Naive thymus-derived CD4-positive, alpha-beta T cell (primary cell): ENCODE measurements around the gene CWC27. TPM values are rescaled to one million over a fixed set of nuclear protein-coding genes. Genes with fewer than 3 reads are reported as not detected.

Experiments used
- ATAC-seq: fragments of 150-1000 bp; cut with Tn5 transposase; 2 replicates; pipeline ENCODE4 v1.10.0; 2021; ENCODE audit warnings: mild to moderate bottlenecking, moderate library complexity
- CTCF ChIA-PET: fragments of 350-600 bp; sonication (Branson Sonifier 250); formaldehyde crosslinking; loops from one replicate; lab custom pipeline; 2021; ENCODE audit warnings: antibody characterized with exemption; lab: Charles Lee
- POLR2A ChIA-PET: fragments of 350-600 bp; sonication (Branson Sonifier 250); formaldehyde crosslinking; loops from one replicate; lab custom pipeline; 2021; ENCODE audit warnings: antibody characterized with exemption, inconsistent platforms; lab: Charles Lee
- DNase-seq, 9 donors: peaks; one replicate each; pipeline versions ENCODE4 v3.0.0 to v3.0.0-alpha.2; 2020 to 2022; ENCODE audit warnings: mixed read lengths in 1 of 9
- H3K27ac ChIP-seq: one replicate; pipeline ENCODE4 v1.7.0; 2013; ENCODE audit warnings: mild to moderate bottlenecking, low read depth, low read length, moderate library complexity
- H3K27me3 ChIP-seq, 2 donors: one replicate each; pipeline ENCODE4 v1.7.0; 2013; ENCODE audit warnings: low read length in 2 of 2, mild to moderate bottlenecking in 2 of 2, moderate library complexity in 2 of 2; ENCODE audit not compliant: control insufficient read depth in 2 of 2, insufficient read depth in 2 of 2
- H3K36me3 ChIP-seq, 3 experiments: 1 replicate in 2 of 3; 2 replicates in 1 of 3; pipeline ENCODE4 v1.7.0; 2013; ENCODE audit warnings: low read length in 3 of 3, mild to moderate bottlenecking in 3 of 3, moderate library complexity in 1 of 3; ENCODE audit not compliant: insufficient read depth in 3 of 3, control insufficient read depth in 2 of 3
- H3K4me1 ChIP-seq, 2 donors: one replicate each; pipeline ENCODE4 v1.7.0; 2013; ENCODE audit warnings: low read length in 2 of 2, mild to moderate bottlenecking in 2 of 2, moderate library complexity in 1 of 2; ENCODE audit not compliant: control insufficient read depth in 2 of 2, insufficient read depth in 2 of 2
- H3K4me3 ChIP-seq: 2 replicates; pipeline ENCODE4 v1.7.0; 2013; ENCODE audit warnings: mild to moderate bottlenecking, low read length
- H3K9me3 ChIP-seq, 3 experiments: 1 replicate in 2 of 3; 2 replicates in 1 of 3; pipeline ENCODE4 v1.7.0; 2013; ENCODE audit warnings: low read length in 3 of 3; ENCODE audit not compliant: control insufficient read depth in 2 of 3
- H3K27ac Mint-ChIP-seq, 9 donors: one replicate each; pipeline ENCODE4 v1.8.0; 2020 to 2022; ENCODE audit warnings: mixed read lengths in 9 of 9, mild to moderate bottlenecking in 8 of 9, moderate library complexity in 5 of 9, inconsistent platforms in 2 of 9
- H3K27me3 Mint-ChIP-seq, 5 donors: one replicate each; pipeline ENCODE4 v1.8.0; 2021 to 2022; ENCODE audit warnings: mixed read lengths in 5 of 5, mild to moderate bottlenecking in 1 of 5
- H3K36me3 Mint-ChIP-seq, 5 donors: one replicate each; pipeline ENCODE4 v1.8.0; 2020 to 2022; ENCODE audit warnings: mixed read lengths in 5 of 5, mild to moderate bottlenecking in 3 of 5, inconsistent platforms in 1 of 5
- H3K4me1 Mint-ChIP-seq, 7 donors: one replicate each; pipeline ENCODE4 v1.8.0; 2020 to 2022; ENCODE audit warnings: mixed read lengths in 7 of 7, mild to moderate bottlenecking in 3 of 7, inconsistent platforms in 1 of 7
- H3K4me3 Mint-ChIP-seq, 10 donors: one replicate each; pipeline ENCODE4 v1.8.0; 2020 to 2022; ENCODE audit warnings: mild to moderate bottlenecking in 10 of 10, mixed read lengths in 10 of 10, moderate library complexity in 6 of 10, inconsistent platforms in 2 of 10
- H3K9me3 Mint-ChIP-seq, 11 donors: one replicate each; pipeline ENCODE4 v1.8.0; 2020 to 2022; ENCODE audit warnings: mixed read lengths in 11 of 11, mild to moderate bottlenecking in 4 of 11, inconsistent platforms in 1 of 11, moderate library complexity in 1 of 11
- intact Hi-C, 2 donors: fragments of 100-400 bp; cut with micrococcal nuclease; formaldehyde crosslinking; loops; one replicate each; pipeline ENCODE4 v1.15.1; 2023
- polyA plus RNA-seq, 2 donors: library from polyadenylated mRNA; unstranded; fragments of 300-500 nt; fragmentation: Illumina TruSeq; gene quantifications; one replicate each; pipeline ENCODE4 v1.2.3, GENCODE V29; 2021
- total RNA-seq, 6 experiments: library from RNA in 5 of 6; stranded (reverse) in 5 of 6; gene quantifications; 1 replicate in 5 of 6; 2 replicates in 1 of 6; pipeline ENCODE4 v1.2.3 and lab custom pipeline; 2021 to 2026

The CWC27 gene
- total and polyA plus RNA-seq, 7 experiments from 2014 or later, result 17.8 to 41.8 (median 21.1) TPM

DNA sequence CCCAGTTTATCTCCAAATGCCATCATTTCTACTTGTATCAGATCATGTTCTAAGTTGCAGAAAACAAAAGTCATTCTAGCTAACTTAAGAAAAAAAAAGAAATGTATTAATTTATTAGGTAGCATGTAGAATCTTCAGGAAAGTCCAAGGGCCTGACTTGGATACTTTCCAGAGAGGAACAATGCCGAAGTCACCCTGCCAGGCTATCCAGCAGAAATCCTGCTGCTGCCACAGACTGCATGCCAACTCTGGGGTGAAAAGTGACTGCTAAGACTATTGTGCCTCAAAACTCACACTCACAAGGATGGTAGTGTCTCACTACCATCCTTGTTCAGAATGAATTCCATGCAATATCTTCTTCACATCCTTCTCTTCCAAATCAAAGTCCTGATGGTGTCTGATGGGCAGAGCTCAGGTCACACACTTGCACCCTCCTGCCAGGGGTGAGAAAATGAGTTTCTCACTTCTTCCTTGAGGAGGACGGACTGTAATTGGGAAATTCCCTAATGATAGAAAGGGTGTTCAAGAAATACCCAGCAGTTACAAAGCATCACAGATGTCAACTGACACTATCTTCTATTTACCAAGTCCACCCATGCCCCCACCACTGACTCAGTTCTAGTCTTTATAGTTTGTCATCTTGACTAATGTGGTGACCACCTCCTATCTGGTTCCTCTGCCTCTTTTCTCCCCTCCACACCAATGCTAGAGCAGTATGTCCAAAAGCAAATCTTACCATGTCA is 279.4 kb downstream of the CWC27 start:
- no peak for DNase-seq
- POLR2A ChIA-PET, result no interaction called here
- no peak overlapping the region for H3K27ac Mint-ChIP-seq

DNA sequence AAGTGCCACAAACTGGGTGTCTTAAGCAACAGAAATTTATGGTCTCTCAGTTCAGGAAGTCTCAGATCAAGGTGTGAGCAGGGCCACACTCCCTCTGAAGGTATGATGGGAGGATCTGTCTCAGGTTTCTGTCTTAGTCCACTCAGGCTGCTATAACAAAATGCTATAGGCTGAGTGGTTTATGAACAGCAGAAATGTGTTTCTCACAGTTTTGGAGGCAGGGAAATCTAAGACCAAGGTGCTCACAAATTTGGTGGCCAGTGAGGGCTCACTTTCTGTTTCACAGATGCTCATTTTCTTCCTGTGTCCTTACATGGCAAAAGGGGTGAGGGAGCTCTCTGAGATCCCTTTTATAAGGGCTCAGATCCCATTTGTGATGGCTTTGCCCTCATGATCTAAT is 281.4 kb downstream of the CWC27 start:
- H3K27me3 Mint-ChIP-seq, result peaks cover 0 to 3% (median 0%) of the 10 kb centered on the region in 5 donors
- no peak overlapping the region for H3K27ac Mint-ChIP-seq

More for the DNA sequence above, 279.4 kb downstream of the CWC27 start:
- no peaks in the 10 kb centered on the region for H3K27me3 ChIP-seq
- Mint-ChIP-seq H3K4me3 (no peak overlapping the region), H3K36me3 (no peaks in the 10 kb centered on the region), H3K9me3 (no peaks in the 10 kb centered on the region), H3K27me3 (no peaks in the 10 kb centered on the region), H3K4me1 (peaks cover 0 to 8% (median 0%) of the 10 kb centered on the region in 7 donors)
- H3K36me3 ChIP-seq, result no peaks in the 10 kb centered on the region
- H3K4me1 ChIP-seq, result no peaks in the 10 kb centered on the region
- no peak overlapping the region for H3K4me3 ChIP-seq
- CTCF ChIA-PET, result interaction anchor here (0.6 kb wide), 1 partner anchor 89 kb away, joined by 3 read pairs; no protein-coding TSS in a partner anchor
- intact Hi-C loops, result no loop called here
- H3K27ac ChIP-seq, result no peak overlapping the region
- no peaks in the 10 kb centered on the region for H3K9me3 ChIP-seq
- ATAC-seq, result no peak

DNA sequence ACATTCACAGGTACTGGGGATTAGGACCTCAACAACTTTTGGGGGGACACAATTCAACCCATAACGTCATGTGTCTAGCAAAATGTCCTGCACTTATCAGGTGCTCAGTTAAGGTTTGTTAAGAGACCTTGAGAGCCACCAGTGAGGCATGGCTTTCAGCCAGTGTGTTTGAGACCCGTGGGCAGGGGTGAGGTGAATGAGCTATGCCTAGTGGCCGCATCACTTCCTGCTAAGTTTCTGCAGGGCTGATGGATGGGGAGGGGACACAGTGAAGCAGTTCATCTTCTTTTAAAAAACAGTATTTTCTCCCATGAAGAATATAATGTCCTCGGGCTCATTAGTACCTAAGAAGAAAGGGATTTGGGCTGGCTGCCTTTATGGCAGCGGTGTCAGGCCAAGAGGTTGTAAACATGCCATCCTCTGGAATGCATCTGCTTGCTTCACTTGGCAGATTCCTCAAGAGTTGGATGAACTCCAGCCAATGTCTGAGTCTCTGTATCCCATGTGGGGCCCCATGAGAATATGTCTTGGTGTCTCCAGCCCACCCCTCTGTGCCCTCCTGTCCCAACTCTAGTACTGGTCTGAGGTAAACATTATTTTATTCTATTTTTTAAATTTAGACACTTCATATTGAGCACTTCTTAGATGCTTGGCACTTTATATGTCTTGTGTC is 282.2 kb downstream of the CWC27 start:
- H3K4me1 Mint-ChIP-seq, result peaks cover 0 to 3% (median 0%) of the 10 kb centered on the region in 7 donors
- POLR2A ChIA-PET, result interaction anchor here (0.6 kb wide), 1 partner anchor 650 kb away, joined by 3 read pairs; no protein-coding TSS in a partner anchor
- H3K4me1 ChIP-seq, result no peaks in the 10 kb centered on the region

More for the DNA sequence above, 281.4 kb downstream of the CWC27 start:
- CTCF ChIA-PET, result no interaction called here
- no peaks in the 10 kb centered on the region for H3K36me3 Mint-ChIP-seq
- ATAC-seq, result no peak
- H3K36me3 ChIP-seq, result no peaks in the 10 kb centered on the region
- no peak for DNase-seq
- intact Hi-C loops, result no loop called here
- H3K4me1 ChIP-seq, result no peaks in the 10 kb centered on the region
- no peaks in the 10 kb centered on the region for H3K27me3 ChIP-seq
- H3K4me1 Mint-ChIP-seq, result peaks cover 0 to 3% (median 0%) of the 10 kb centered on the region in 7 donors
- H3K27ac ChIP-seq, result no peak overlapping the region
- POLR2A ChIA-PET, result interaction anchor here (0.6 kb wide), 1 partner anchor 651 kb away, joined by 3 read pairs; no protein-coding TSS in a partner anchor
- no peaks in the 10 kb centered on the region for H3K9me3 ChIP-seq
- no peak overlapping the region for H3K4me3 ChIP-seq
- no peaks in the 10 kb centered on the region for H3K9me3 Mint-ChIP-seq
- no peak overlapping the region for H3K4me3 Mint-ChIP-seq

DNA sequence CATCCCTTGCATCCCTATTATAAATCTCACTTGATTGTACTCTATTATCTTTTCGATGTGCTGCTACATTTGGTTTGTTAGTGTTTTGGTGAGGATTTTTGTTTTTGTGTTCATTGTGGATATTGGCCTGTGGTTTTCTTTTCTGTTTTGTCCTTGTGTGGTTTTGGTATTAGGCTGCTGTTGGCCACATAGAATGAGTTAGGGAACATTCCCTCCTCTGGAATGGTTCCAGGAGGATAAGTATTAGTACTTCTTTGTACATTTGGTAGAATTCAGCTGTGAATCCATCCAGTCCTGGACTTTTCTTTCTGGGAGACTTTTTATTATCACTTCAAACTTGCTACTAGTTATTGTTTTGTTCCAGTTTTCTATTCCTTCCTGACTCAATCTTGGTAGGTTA is 287.2 kb downstream of the CWC27 start:
- no peaks in the 10 kb centered on the region for H3K9me3 Mint-ChIP-seq
- Histone ChIP-seq H3K27me3 (no peaks in the 10 kb centered on the region), H3K4me3 (no peak overlapping the region), H3K36me3 (no peaks in the 10 kb centered on the region), H3K27ac (no peak overlapping the region), H3K9me3 (no peaks in the 10 kb centered on the region), H3K4me1 (no peaks in the 10 kb centered on the region)
- ATAC-seq, result no peak
- no peak overlapping the region for H3K4me3 Mint-ChIP-seq
- peaks cover 0 to 2% (median 0%) of the 10 kb centered on the region in 5 donors for H3K36me3 Mint-ChIP-seq
- no peak overlapping the region for H3K27ac Mint-ChIP-seq
- CTCF ChIA-PET, result no interaction called here
- POLR2A ChIA-PET, result no interaction called here
- peaks cover 4 to 8% (median 7%) of the 10 kb centered on the region in 5 donors for H3K27me3 Mint-ChIP-seq
- H3K4me1 Mint-ChIP-seq, result peaks cover 0 to 2% (median 0%) of the 10 kb centered on the region in 7 donors
- intact Hi-C loops, result no loop called here
- no peak for DNase-seq

More for the DNA sequence above, 282.2 kb downstream of the CWC27 start:
- Histone ChIP-seq H3K36me3 (no peaks in the 10 kb centered on the region), H3K27ac (no peak overlapping the region), H3K4me3 (no peak overlapping the region), H3K9me3 (no peaks in the 10 kb centered on the region), H3K27me3 (no peaks in the 10 kb centered on the region)
- Mint-ChIP-seq H3K9me3 (no peaks in the 10 kb centered on the region), H3K4me3 (no peak overlapping the region), H3K36me3 (peaks cover 0 to 2% (median 0%) of the 10 kb centered on the region in 5 donors), H3K27me3 (peaks cover 0 to 6% (median 0%) of the 10 kb centered on the region in 5 donors), H3K27ac (no peak overlapping the region)
- CTCF ChIA-PET, result no interaction called here
- no peak for DNase-seq
- intact Hi-C loops, result no loop called here
- no peak for ATAC-seq

DNA sequence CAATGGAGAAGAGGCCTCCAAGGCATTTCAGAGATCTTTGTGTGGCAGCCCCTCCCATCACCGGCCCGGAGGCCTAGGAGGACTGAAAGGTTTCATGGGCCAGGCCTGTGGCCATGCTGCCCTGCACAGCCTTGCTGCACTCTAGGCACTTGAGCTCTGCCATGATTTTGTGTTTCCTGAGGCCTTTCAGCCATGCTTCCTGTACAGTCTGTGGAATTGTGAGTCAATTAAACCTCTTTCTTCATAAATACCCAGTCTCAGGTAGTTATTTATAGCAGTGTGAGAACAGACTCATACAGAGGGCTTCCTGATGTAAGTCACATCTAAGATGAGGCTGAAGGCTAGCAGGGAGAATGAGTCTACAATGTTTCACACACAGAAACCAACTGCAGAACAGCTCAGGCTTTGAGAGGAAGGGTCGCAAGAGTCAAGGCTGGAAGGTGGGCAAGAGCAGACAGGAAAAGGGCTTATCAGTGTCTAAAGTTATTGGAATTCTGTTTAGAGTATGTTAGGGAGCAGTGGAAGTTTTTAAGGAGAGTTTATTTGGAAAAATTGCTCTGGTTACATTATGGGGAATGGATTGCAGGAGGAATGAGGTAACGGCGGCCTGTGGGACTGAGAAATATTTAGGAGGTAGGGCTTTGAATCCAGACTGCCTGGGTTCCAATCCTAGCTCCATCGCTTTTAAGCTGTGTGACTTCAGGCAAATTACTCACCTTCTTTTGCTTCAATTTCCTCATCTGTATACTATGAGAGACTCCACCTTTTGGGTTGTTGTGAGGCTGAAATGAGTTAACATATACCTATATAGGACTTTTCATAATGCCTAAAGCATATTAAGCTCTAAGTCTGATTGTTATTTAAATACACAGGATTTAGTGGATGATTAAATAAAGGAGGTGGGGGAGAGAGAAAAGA is 291.2 kb downstream of the CWC27 start:
- no peaks in the 10 kb centered on the region for H3K4me1 ChIP-seq
- peaks cover 0 to 2% (median 0%) of the 10 kb centered on the region in 7 donors for H3K4me1 Mint-ChIP-seq
- H3K4me3 Mint-ChIP-seq, result no peak overlapping the region
- no peaks in the 10 kb centered on the region for H3K36me3 ChIP-seq
- DNase-seq (no peak), ATAC-seq (no peak)
- H3K27ac Mint-ChIP-seq, result no peak overlapping the region
- ChIA-PET CTCF (no interaction called here), POLR2A (no interaction called here)
- no peak overlapping the region for H3K27ac ChIP-seq
- H3K9me3 ChIP-seq, result no peaks in the 10 kb centered on the region
- H3K9me3 Mint-ChIP-seq, result peaks cover 0 to under 1% (median 0%) of the 10 kb centered on the region in 11 donors
- no peak overlapping the region for H3K4me3 ChIP-seq
- H3K36me3 Mint-ChIP-seq, result peaks cover 0 to 2% (median 0%) of the 10 kb centered on the region in 5 donors
- no peaks in the 10 kb centered on the region for H3K27me3 ChIP-seq
- intact Hi-C loops, result no loop called here
- peaks cover 4 to 11% (median 8%) of the 10 kb centered on the region in 5 donors for H3K27me3 Mint-ChIP-seq

DNA sequence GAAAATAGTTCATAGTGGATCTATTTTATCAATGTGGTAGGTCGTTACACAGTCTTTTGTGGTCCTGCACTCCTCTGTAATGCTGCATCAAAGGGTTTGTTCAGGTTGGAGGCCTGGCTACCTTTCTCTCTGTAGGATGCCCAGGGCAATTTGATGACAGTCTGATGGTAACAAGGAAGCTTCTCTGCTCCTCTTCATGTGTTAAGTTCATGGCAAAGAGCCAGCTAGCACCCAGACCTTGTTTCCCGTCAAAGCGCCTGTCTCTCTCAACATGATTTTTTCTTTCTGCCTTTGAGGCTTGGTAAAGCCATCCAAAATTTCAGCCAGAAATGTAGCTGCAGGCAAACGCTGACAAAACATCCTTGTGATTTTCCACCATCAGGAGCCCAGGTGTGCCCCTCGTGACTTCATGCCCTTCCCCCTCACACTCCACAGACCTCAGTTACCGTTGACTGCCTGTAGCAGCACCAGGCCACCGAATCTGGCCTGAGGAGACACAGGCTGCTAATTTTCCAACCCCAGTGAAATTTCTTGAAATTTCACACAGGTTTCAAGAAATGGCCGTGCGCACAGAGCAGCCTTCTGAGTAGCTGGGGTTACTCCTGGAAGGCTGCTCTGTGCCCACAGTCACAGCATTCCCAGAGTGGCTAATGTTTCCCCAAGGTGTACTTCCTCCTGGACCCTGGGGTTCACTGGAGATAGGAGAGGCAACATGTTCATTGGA is 292.7 kb downstream of the CWC27 start:
- Mint-ChIP-seq H3K27ac (no peak overlapping the region), H3K4me3 (no peak overlapping the region), H3K36me3 (no peaks in the 10 kb centered on the region), H3K4me1 (peaks cover 0 to 2% (median 0%) of the 10 kb centered on the region in 7 donors), H3K27me3 (peaks cover 4 to 23% (median 11%) of the 10 kb centered on the region in 5 donors), H3K9me3 (peaks cover 0 to 1% (median 0%) of the 10 kb centered on the region in 11 donors)
- POLR2A ChIA-PET, result no interaction called here
- H3K27me3 ChIP-seq, result no peaks in the 10 kb centered on the region
- CTCF ChIA-PET, result no interaction called here
- ATAC-seq, result no peak
- intact Hi-C loops, result no loop called here
- no peaks in the 10 kb centered on the region for H3K9me3 ChIP-seq
- no peaks in the 10 kb centered on the region for H3K4me1 ChIP-seq
- no peak overlapping the region for H3K27ac ChIP-seq
- no peak for DNase-seq
- no peaks in the 10 kb centered on the region for H3K36me3 ChIP-seq
- H3K4me3 ChIP-seq, result no peak overlapping the region
